Breast epithelium (tissue), 3 donors: ENCODE measurements around the gene NBDY.

Experiments used
- CTCF ChIP-seq, 3 donors: fragments of 450-650 bp; IDR thresholded peaks; one replicate each; pipeline ENCODE4 v1.5.1; 2016 to 2017; ENCODE audit warnings: antibody characterized with exemption in 3 of 3, mild to moderate bottlenecking in 3 of 3, moderate library complexity in 3 of 3
- POLR2A ChIP-seq: fragments of 450-650 bp; IDR thresholded peaks from one replicate; pipeline ENCODE4 v1.6.1; 2016; ENCODE audit warnings: antibody characterized with exemption, mild to moderate bottlenecking, moderate library complexity
- POLR2AphosphoS5 ChIP-seq, 3 donors: sonication (generic); formaldehyde crosslinking; IDR thresholded peaks; one replicate each; pipeline ENCODE4 v1.6.1; 2017; ENCODE audit warnings: antibody characterized with exemption in 3 of 3

- TF ChIP-seq POLR2AphosphoS5 (IDR thresholded peaks at IDR 0.05) (peak in 1 of 3 donors; percentile 71), CTCF (IDR thresholded peaks at IDR 0.05) (peak; percentile 33 to 61 (median 39)), POLR2A (no peak)
Measured at GRCh38 chrX:56802921-56803849, 74.1 kb downstream of the NBDY start.
